GM12878 (cell line): ENCODE measurements around the gene SUPT3H.

ENCODE experiments used
- CHD2 ChIP-seq: IDR thresholded peaks from 2 replicates; pipeline ENCODE4 v1.6.1; 2011; ENCODE audit warnings: low read depth, low read length, improper control_type of control experiment, borderline replicate concordance
- EP300 ChIP-seq, 2 experiments: fragments of 150-350 bp in 1 of 2; IDR thresholded peaks; 2 replicates each; pipeline ENCODE4 v1.6.1; 2011 to 2012; ENCODE audit warnings: low read depth in 2 of 2, low read length in 2 of 2, borderline replicate concordance in 1 of 2, improper control_type of control experiment in 1 of 2, inconsistent platforms in 1 of 2; ENCODE audit not compliant: control insufficient read depth in 1 of 2
- EZH2 ChIP-seq: IDR thresholded peaks from 2 replicates; pipeline ENCODE4 v1.6.1; 2012; ENCODE audit warnings: low read depth, mild to moderate bottlenecking, control low read depth, inconsistent platforms, low read length, borderline replicate concordance; ENCODE audit not compliant: control insufficient read depth
- IKZF2 ChIP-seq, 2 experiments: fragments of 450-650 bp; IDR thresholded peaks; 2 replicates each; pipeline ENCODE4 v1.6.1; 2017; ENCODE audit warnings: mild to moderate bottlenecking in 2 of 2, moderate library complexity in 2 of 2
- NFIC ChIP-seq: IDR thresholded peaks from 2 replicates; pipeline ENCODE4 v1.6.1; 2012; ENCODE audit warnings: low read depth, mild to moderate bottlenecking, inconsistent platforms, low read length, moderate library complexity
- NR2C2 ChIP-seq: IDR thresholded peaks from 2 replicates; pipeline ENCODE4 v1.6.1; 2011; ENCODE audit warnings: borderline replicate concordance, low read depth; ENCODE audit not compliant: control insufficient read depth, insufficient read length
- NRF1 ChIP-seq: conservative IDR thresholded peaks from 2 replicates; pipeline ENCODE4 v1.6.1; 2011; ENCODE audit warnings: mild to moderate bottlenecking, low read depth, low read length, improper control_type of control experiment
- POLR2A ChIP-seq: IDR thresholded peaks from 2 replicates; pipeline ENCODE4 v1.6.1; 2011; ENCODE audit warnings: low read depth, mild to moderate bottlenecking, low read length
- POLR2AphosphoS5 ChIP-seq: IDR thresholded peaks from 2 replicates; pipeline ENCODE4 v1.6.1; 2011; ENCODE audit warnings: mild to moderate bottlenecking, low read length, inconsistent platforms
- RFX5 ChIP-seq: IDR thresholded peaks from 2 replicates; pipeline ENCODE4 v1.6.1; 2011; ENCODE audit warnings: low read depth, low read length, improper control_type of control experiment
- SRF ChIP-seq, 2 experiments: IDR thresholded peaks; 2 replicates each; pipeline ENCODE4 v1.6.1; 2011; ENCODE audit warnings: low read depth in 2 of 2, low read length in 2 of 2, mild to moderate bottlenecking in 1 of 2, moderate library complexity in 1 of 2
- STAT3 ChIP-seq: IDR thresholded peaks from 2 replicates; pipeline ENCODE4 v1.6.1; 2011; ENCODE audit warnings: low read depth, low read length, improper control_type of control experiment
- TCF7 ChIP-seq: IDR thresholded peaks from 2 replicates; pipeline ENCODE4 v1.6.1; 2014; ENCODE audit warnings: antibody characterized with exemption, borderline replicate concordance
- TF ChIP-seq, protein P1 (sequence below), 3 experiments: IDR thresholded peaks in 2 of 3; conservative IDR thresholded peaks in 1 of 3; 2 replicates each; pipeline ENCODE4 v1.5.1; 2011; ENCODE audit warnings: low read depth in 3 of 3, low read length in 3 of 3, mild to moderate bottlenecking in 3 of 3, control low read depth in 2 of 3, moderate library complexity in 2 of 3, inconsistent platforms in 1 of 3, mixed read lengths in 1 of 3; ENCODE audit not compliant: control insufficient read depth in 2 of 3, insufficient read depth in 1 of 3; ENCODE audit errors: extremely low read depth in 1 of 3

DNA sequence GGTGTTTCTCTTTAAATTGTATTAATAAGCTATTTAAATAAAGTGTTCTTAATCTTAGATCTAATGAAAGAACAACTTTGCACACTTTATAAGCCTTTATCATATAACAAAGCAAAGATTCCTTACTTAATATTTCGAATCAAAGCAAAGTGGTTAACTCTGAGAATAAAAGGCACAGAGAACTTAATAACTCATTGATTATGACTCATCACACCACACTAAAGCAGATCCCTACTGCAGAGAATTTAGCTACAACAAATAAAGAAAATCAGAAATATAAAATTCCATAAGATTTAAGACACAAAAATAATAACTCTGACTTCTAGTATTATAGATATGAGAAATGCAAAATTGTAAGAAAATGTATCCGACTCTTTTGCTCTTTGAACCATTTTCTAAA lies 185.2 kb downstream of the SUPT3H start:
- TF ChIP-seq IKZF2 (IDR thresholded peaks at IDR 0.05) (no peak), EP300 (IDR thresholded peaks at IDR 0.05; ENCODE audit: borderline replicate concordance in 1 of 2, control insufficient read depth in 1 of 2, low read depth in 2 of 2, low read length in 2 of 2) (no peak), TCF7 (no peak), CHD2 (no peak), SRF (IDR thresholded peaks at IDR 0.05; ENCODE audit: low read depth in 2 of 2, low read length in 2 of 2) (no peak), NRF1 (no peak), NR2C2 (no peak), RFX5 (no peak), POLR2A (no peak), EZH2 (no peak), STAT3 (no peak), NFIC (no peak), POLR2AphosphoS5 (no peak)
- TF ChIP-seq, protein P1, sequence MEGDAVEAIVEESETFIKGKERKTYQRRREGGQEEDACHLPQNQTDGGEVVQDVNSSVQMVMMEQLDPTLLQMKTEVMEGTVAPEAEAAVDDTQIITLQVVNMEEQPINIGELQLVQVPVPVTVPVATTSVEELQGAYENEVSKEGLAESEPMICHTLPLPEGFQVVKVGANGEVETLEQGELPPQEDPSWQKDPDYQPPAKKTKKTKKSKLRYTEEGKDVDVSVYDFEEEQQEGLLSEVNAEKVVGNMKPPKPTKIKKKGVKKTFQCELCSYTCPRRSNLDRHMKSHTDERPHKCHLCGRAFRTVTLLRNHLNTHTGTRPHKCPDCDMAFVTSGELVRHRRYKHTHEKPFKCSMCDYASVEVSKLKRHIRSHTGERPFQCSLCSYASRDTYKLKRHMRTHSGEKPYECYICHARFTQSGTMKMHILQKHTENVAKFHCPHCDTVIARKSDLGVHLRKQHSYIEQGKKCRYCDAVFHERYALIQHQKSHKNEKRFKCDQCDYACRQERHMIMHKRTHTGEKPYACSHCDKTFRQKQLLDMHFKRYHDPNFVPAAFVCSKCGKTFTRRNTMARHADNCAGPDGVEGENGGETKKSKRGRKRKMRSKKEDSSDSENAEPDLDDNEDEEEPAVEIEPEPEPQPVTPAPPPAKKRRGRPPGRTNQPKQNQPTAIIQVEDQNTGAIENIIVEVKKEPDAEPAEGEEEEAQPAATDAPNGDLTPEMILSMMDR (IDR thresholded peaks at IDR 0.05 in 2 of 3, conservative IDR thresholded peaks at IDR 0.05 in 1 of 3; ENCODE audit: control insufficient read depth in 2 of 3, extremely low read depth in 1 of 3, insufficient read depth in 1 of 3, low read depth in 3 of 3, low read length in 3 of 3) = no peak
